Stimulated activated CD4-positive, alpha-beta T cell treated with anti-CD3 and anti-CD28 coated beads, Interleukin-4, amount 100 ng/mL, for 4 hours (primary cell): ENCODE results near the gene CASP8.
"Not testable (repeated sequence)": the region's sequence is repeated elsewhere in the genome, so short reads cannot be mapped to it uniquely, and the experiment has no call there.

ENCODE experiments used
- DNase-seq, 2 experiments: peaks; one replicate each; pipeline ENCODE4 v3.0.0-alpha.2; 2020

The CASP8 gene

GRCh38 chr2:201260302-201260800, at the start of gene CASP8:
Gene CASP8 (plus strand): TSS chr2:201260536. CDS start chr2:201266487, 5,951 bp downstream.
- peak in 1 of 2 experiments; percentile 64 for DNase-seq

GRCh38 chr2:201215963-201216362, 44.4 kb upstream of the CASP8 start:
- no peak for DNase-seq

- DNase-seq, result no peak
Observed at GRCh38 chr2:201216918-201217317, 43.4 kb upstream of the CASP8 start.

DNA sequence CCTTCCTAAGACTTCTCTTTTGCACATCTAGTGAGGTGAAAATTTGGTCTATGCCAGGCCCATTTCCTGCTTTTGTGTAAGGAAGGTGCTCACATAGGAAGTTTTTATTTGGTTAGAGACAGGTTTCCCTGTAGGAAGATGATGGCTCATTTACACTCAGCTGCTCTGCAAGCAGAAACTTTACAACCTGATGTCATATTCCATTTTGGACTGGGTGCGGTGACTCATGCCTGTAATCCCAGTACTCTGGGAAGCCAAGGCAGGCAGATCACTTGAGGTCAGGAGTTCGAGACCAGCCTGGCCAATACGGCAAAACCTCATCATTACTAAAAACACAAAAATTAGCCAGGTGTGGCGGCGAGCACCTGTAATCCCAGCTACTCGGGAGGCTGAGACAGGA, 41.6 kb upstream of the CASP8 start:
- DNase-seq, result no peak

GRCh38 chr2:201219328-201220096, 40.8 kb upstream of the CASP8 start:
- DNase-seq, result no peak

- peak in 1 of 2 experiments; percentile 43 for DNase-seq
Observed at GRCh38 chr2:201220102-201220570, 40.2 kb upstream of the CASP8 start.

GRCh38 chr2:201223089-201224073, 37.0 kb upstream of the CASP8 start:
- peak in 1 of 2 experiments; percentile 13 for DNase-seq

DNA sequence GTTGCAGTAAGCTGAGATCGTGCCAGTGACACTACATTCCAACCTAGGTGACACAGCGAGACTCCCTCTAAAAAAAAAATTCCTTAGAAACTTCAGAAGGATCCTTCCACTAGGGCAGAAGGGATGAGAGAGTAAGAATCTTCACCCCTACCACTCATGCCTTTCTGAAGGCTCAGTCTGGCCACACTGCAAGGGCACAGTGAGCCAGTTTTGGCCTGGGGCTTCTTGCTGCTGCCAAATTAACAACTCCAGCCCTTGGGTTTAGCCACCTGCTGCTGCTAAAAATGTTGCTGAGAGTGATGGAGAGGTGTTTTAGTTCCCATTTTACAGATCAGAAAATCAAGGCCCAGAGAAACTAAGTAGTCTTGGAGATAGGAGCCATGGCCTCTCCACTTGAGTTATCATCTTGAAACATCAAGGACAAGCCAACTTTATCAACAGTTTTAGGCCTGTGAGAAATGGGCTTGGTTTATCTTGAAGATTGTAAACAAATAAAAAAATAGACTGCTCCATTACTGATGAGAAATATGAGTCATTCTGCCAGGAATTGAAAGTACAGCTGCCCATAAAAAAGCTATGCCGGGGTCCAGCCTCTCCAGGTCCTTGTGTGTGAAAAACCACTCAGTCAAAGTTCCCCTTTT, 31.9 kb upstream of the CASP8 start:
- DNase-seq, result no peak

DNA sequence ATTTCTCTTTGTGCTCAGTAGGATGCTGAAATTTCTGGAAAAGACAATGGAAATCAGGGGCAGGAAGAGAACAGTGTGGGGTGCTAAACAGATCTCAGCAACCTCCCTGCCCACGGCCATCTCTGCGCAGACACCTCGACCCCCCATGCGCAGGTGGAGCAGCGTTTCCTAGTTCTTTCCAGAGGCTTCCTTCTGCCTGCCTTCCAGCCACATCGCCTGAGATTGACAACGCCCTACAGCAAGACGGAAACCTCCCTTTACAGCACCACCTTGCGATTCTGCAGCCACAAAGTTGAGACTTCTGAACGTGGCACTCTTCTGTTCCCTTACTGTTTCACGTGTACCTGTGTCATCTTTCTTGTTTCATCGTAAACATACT, 31.4 kb upstream of the CASP8 start:
- DNase-seq, result peak in 1 of 2 experiments; percentile 17

DNA sequence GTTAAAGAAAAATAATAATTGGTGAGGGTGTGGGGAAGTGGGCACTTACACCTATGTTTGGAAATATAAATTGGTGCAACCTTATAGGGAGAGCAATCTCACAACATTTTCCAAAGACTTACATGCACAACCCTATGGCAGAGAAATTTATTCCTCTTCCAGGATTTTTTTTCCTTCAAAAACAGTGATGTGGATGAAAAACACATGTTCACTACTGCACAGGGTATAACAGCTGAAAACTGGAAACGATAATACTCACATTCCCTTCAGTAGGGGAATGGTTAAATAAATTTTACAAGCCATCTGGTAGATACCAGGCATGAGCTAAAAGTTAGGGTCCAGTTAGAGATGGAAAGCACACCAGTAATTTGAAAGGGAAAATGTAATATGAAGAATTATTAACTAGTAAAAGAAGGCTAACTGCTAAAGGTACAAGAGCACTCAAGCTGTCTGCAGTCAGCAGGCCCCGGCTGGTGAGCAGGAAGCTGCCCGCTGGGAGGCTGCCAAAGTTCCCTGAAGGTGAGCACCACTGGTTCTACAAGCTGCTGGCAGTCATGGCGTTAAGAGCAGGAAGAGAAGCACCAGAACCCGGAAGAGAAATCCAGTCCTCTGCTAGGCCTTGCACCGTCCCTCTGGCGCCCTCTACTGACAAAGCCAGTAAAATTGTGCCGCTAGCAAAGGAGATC, 28.4 kb upstream of the CASP8 start:
- DNase-seq, result peak; percentile 82 to 86

DNA sequence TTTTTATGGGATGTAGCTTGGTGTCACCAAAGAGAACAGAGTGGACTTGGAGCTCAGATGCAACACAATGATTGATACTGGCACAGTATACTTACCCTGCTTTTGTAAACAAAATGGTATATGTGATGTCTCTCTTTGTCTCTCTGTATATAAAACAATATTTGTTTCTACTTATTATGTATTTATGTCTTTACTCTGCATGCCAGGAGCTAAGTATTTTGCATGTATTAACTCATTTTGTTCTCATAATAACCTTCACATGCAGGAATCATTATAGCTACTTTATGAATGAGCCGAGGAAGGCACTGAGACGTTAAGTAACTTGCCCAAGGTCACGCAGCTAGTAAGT, 27.9 kb upstream of the CASP8 start:
- DNase-seq, result no peak

- peak; percentile 75 to 86 for DNase-seq
Observed at GRCh38 chr2:201233192-201233811, 27.0 kb upstream of the CASP8 start.

DNA sequence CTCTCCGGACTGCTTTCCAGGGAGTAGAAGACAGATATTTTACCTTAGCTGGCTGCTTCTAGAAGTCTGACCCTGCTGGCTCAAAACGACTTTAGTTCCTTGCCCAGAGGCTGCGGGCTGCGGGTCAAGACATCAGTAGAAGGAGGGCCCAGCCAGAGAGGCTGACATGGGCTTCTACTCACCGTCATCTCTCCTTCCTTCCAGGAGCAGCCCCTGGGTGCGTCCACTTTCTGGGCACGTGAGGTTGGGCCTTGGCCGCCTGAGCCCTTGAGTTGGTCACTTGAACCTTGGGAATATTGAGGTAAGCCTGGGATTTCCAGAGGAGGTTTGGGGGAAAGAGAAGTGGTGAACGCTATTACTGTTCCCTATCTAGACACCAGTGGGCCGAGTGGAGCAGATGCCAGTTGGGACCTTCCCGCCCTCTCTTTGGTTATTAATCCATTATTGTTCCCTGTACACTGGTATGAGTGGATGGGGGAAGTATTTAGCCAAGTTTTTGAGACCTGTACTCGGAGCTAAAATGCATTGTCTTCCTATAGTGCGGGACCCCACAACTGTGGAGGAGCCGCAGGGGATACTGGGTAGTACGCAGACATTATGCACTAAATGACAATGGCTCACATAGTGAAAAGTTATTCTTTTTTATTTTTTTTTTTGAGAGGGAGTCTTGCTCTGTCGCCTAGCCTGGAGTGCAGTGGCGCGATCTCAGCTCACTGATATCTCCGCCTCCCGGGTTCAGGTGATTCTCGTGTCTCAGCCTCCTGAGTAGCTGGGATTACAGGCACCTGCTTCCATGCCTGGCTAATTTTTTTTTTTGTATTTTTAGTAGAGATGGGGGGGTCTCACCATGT, 26.3 kb upstream of the CASP8 start:
- no peak for DNase-seq

- no peak for DNase-seq
Observed at GRCh38 chr2:201234663-201235135, 25.6 kb upstream of the CASP8 start.

DNA sequence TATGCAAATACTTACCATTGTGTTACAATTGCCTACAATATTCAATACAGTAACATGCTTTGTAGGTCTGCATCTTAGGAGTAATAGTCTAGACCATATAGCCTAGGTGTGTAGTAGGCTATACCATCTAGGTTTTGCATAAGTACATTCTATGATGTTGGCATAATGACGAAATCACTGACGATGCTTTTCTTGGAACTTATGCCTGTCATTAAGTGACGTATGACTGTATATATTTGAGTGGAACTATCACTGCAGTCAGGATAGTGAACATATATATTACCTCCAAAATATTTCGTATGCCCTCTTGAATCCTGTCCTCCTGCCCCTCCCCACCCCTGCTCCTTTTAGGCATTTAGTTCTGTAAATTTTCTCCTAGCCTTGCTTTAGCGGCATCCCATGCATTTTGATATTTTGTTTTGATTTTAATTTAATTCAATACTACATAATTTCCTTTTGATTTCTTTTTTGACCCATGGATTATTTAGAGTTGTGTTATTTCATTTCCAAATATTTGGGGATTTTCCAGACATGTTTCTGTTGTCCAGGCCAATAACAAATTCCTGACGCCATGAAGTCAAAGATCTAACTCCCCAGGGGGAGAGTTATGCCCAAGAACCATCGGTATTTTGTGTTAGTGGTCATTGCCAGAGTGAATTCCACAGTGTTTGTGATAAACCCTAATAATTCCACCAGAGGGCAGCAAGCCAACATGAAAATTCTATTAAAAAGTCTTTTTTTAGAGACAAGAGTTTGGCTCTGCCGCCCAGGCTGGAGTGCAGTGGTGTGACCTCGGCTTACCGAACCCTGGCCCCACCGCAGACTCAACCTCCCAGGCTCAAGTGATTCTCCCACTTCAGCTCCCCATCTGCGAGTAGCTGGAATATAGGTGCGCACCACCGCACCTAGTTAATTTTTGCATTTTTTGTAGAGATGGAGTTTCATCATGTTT, 24.2 kb upstream of the CASP8 start:
- DNase-seq, result peak in 1 of 2 experiments; percentile 32

GRCh38 chr2:201237486-201238123, 22.7 kb upstream of the CASP8 start:
- no peak for DNase-seq

- not testable (repeated sequence) for DNase-seq
Observed at GRCh38 chr2:201239167-201239935, 21.0 kb upstream of the CASP8 start.
